WTC11 (cell line): Measurements from ENCODE around the gene GPR162. TPM values are rescaled to one million over a fixed set of nuclear protein-coding genes. Genes with fewer than 3 reads are reported as not detected.

Experiments used
- ATAC-seq: fragments of 200-7000 bp; cut with Tn5 transposase; 2 replicates; pipeline ENCODE4 v1.10.0; 2021; ENCODE audit warnings: mild to moderate bottlenecking, moderate library complexity
- CTCF ChIA-PET: fragments of 300-600 bp; sonication (Branson Sonifier 250); formaldehyde crosslinking; loops from one replicate; lab custom pipeline; 2021; ENCODE audit warnings: antibody characterized with exemption; lab: Charles Lee
- POLR2A ChIA-PET: fragments of 350-600 bp; sonication (Branson Sonifier 250); formaldehyde crosslinking; loops from one replicate; lab custom pipeline; 2021; ENCODE audit warnings: antibody characterized with exemption; lab: Charles Lee
- DNase-seq: peaks from one replicate; pipeline ENCODE4 v3.0.0; 2021; ENCODE audit warnings: low spot score
- H3K27ac Mint-ChIP-seq: 2 replicates; pipeline ENCODE4 v1.8.0; 2021; ENCODE audit warnings: mixed read lengths
- H3K27me3 Mint-ChIP-seq: 2 replicates; pipeline ENCODE4 v1.8.0; 2021; ENCODE audit warnings: low read depth, mild to moderate bottlenecking, moderate library complexity, mixed read lengths
- H3K36me3 Mint-ChIP-seq: 2 replicates; pipeline ENCODE4 v1.8.0; 2021; ENCODE audit warnings: mixed read lengths
- H3K4me1 Mint-ChIP-seq: 2 replicates; pipeline ENCODE4 v1.8.0; 2022; ENCODE audit warnings: mixed read lengths
- H3K4me3 Mint-ChIP-seq: 2 replicates; pipeline ENCODE4 v1.8.0; 2021; ENCODE audit warnings: mild to moderate bottlenecking, moderate library complexity, mixed read lengths
- H3K9me3 Mint-ChIP-seq: 2 replicates; pipeline ENCODE4 v1.8.0; 2021; ENCODE audit warnings: mixed read lengths
- ARID4B ChIP-seq: sonication (generic); formaldehyde crosslinking; IDR thresholded peaks from 2 replicates; pipeline ENCODE4 v1.8.0; 2023; ENCODE audit warnings: missing genetic modification reagents, mild to moderate bottlenecking, borderline replicate concordance
- ATF1 ChIP-seq: sonication (generic); formaldehyde crosslinking; IDR thresholded peaks from 2 replicates; pipeline ENCODE4 v1.8.1; 2023; ENCODE audit warnings: mild to moderate bottlenecking, moderate library complexity, missing genetic modification reagents
- ESRRA ChIP-seq: sonication (generic); formaldehyde crosslinking; IDR thresholded peaks from 2 replicates; pipeline ENCODE4 v1.8.1; 2022; ENCODE audit warnings: mild to moderate bottlenecking, missing genetic modification reagents, borderline replicate concordance
- FOXJ3 ChIP-seq: sonication (generic); formaldehyde crosslinking; IDR thresholded peaks from 2 replicates; pipeline ENCODE4 v1.9.0; 2021; ENCODE audit warnings: missing genetic modification reagents, mild to moderate bottlenecking, borderline replicate concordance
- HMGA2 ChIP-seq: fragments of 250-450 bp; sonication (Bioruptor Pico); IDR thresholded peaks from 2 replicates; pipeline ENCODE4 v1.4.0; 2021; ENCODE audit warnings: mild to moderate bottlenecking, moderate library complexity
- HMGXB4 ChIP-seq: sonication (generic); formaldehyde crosslinking; IDR thresholded peaks from 2 replicates; pipeline ENCODE4 v1.8.1; 2023; ENCODE audit warnings: mild to moderate bottlenecking, moderate library complexity, missing genetic modification reagents
- KAT7 ChIP-seq: sonication (generic); formaldehyde crosslinking; IDR thresholded peaks from 2 replicates; pipeline ENCODE4 v1.8.1; 2023; ENCODE audit warnings: missing genetic modification reagents, mild to moderate bottlenecking, borderline replicate concordance
- NFE2L1 ChIP-seq: sonication (generic); formaldehyde crosslinking; IDR thresholded peaks from 2 replicates; pipeline ENCODE4 v1.8.1; 2023; ENCODE audit warnings: missing genetic modification reagents
- NR2C2 ChIP-seq: sonication (generic); formaldehyde crosslinking; IDR thresholded peaks from 2 replicates; pipeline ENCODE4 v1.8.0; 2022; ENCODE audit warnings: mild to moderate bottlenecking, missing genetic modification reagents
- RORB ChIP-seq: fragments of 250-450 bp; sonication (Bioruptor Pico); IDR thresholded peaks from 2 replicates; pipeline ENCODE4 v1.9.0; 2021; ENCODE audit warnings: mild to moderate bottlenecking
- SP1 ChIP-seq: sonication (generic); formaldehyde crosslinking; conservative IDR thresholded peaks from 2 replicates; pipeline ENCODE4 v1.8.1; 2022; ENCODE audit warnings: missing genetic modification reagents
- TEAD1 ChIP-seq: sonication (generic); formaldehyde crosslinking; IDR thresholded peaks from 2 replicates; pipeline ENCODE4 v1.8.0; 2022; ENCODE audit warnings: mild to moderate bottlenecking, missing genetic modification reagents
- TP53 ChIP-seq: sonication (generic); formaldehyde crosslinking; IDR thresholded peaks from 2 replicates; pipeline ENCODE4 v1.8.1; 2023; ENCODE audit warnings: mild to moderate bottlenecking, missing genetic modification reagents
- ZNF532 ChIP-seq: fragments of 250-450 bp; sonication (Bioruptor Pico); IDR thresholded peaks from 2 replicates; pipeline ENCODE4 v1.9.0; 2021; ENCODE audit warnings: mild to moderate bottlenecking, borderline replicate concordance
- total RNA-seq: library from RNA; stranded (reverse); gene quantifications from 3 replicates; pipeline ENCODE4 v1.2.3, GENCODE V29; 2021
- TF ChIP-seq, protein P1 (sequence below): sonication (generic); formaldehyde crosslinking; IDR thresholded peaks from 2 replicates; pipeline ENCODE4 v1.8.0; 2022; ENCODE audit warnings: mild to moderate bottlenecking, missing genetic modification reagents
- TF ChIP-seq, protein P2 (sequence below): sonication (generic); formaldehyde crosslinking; conservative IDR thresholded peaks from 2 replicates; pipeline ENCODE4 v1.8.1; 2023; ENCODE audit warnings: mild to moderate bottlenecking, low read depth, missing genetic modification reagents, moderate library complexity
- TF ChIP-seq, protein P3 (sequence below): sonication (generic); formaldehyde crosslinking; IDR thresholded peaks from 2 replicates; pipeline ENCODE4 v1.8.0; 2022; ENCODE audit warnings: missing genetic modification reagents
- TF ChIP-seq, protein P4 (sequence below): fragments of 250-450 bp; sonication (Bioruptor Pico); conservative IDR thresholded peaks from 2 replicates; pipeline ENCODE4 v1.9.0; 2021; ENCODE audit warnings: mild to moderate bottlenecking

The GPR162 gene
- total RNA-seq, 1 experiment from 2014 or later, result 7.3 TPM

DNA sequence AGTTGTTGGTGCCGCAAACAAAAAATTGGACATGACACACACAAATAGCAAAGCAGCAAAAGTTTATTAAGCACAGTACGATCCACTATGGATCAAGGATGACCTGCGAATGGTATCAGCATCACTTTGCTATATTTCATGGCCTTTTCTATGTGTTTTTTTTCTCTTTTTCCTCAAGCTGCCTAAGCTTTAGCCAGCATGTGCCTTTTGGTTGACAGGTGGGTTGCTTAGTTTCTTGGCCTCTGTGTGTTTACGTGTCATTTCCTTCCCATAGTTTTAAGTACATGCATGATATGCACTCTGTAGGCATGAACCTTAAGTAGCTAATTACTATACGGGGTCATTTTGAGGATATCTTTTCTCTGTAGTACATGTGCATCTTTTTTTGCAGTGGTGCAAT lies 22.5 kb upstream of the GPR162 start (continued):
- TF ChIP-seq ARID4B (CRISPR knock-in tag) (no peak), HMGXB4 (no peak), FOXJ3 (CRISPR knock-in tag) (no peak), NFE2L1 (CRISPR knock-in tag) (no peak), TEAD1 (CRISPR knock-in tag) (no peak), ZNF532 (CRISPR knock-in tag) (no peak), TP53 (CRISPR knock-in tag) (no peak), ESRRA (CRISPR knock-in tag) (no peak), KAT7 (CRISPR knock-in tag) (no peak), HMGA2 (no peak)
- TF ChIP-seq, protein P1, sequence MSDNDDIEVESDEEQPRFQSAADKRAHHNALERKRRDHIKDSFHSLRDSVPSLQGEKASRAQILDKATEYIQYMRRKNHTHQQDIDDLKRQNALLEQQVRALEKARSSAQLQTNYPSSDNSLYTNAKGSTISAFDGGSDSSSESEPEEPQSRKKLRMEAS (CRISPR knock-in tag), result no peak
- TF ChIP-seq, all 79 proteins: peak for 0

DNA sequence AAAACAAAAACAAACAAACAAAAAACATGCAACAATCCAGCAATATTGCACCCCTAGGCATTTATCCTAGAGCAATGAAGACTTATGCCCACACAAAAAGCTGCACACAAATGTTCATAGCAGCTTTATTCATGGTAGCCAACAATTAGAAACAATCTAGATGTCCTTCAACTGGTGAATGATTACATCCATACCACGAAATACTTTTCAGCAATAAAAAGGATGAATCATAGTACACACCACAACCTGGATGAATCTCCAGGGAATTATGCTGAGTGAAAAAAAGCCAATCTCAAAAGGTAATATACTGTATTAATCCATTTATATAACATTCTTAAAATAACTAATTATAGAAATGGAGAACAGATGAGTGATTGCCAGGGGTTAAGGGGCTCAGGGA lies 14.5 kb upstream of the GPR162 start:
- Mint-ChIP-seq H3K4me1 (peaks cover 18% of the 10 kb centered on the region), H3K27ac (no peak overlapping the region), H3K4me3 (no peak overlapping the region), H3K27me3 (peaks cover 32% of the 10 kb centered on the region), H3K9me3 (peaks cover 4% of the 10 kb centered on the region), H3K36me3 (peaks cover 3% of the 10 kb centered on the region)
- ATAC-seq, result no peak
- ChIA-PET POLR2A (no interaction called here), CTCF (interaction anchor here (0.6 kb wide), 2 partner anchors 14 to 19 kb away, joined by 3 to 4 read pairs; no protein-coding TSS in a partner anchor)
- DNase-seq, result no peak
- TF ChIP-seq, protein P2, sequence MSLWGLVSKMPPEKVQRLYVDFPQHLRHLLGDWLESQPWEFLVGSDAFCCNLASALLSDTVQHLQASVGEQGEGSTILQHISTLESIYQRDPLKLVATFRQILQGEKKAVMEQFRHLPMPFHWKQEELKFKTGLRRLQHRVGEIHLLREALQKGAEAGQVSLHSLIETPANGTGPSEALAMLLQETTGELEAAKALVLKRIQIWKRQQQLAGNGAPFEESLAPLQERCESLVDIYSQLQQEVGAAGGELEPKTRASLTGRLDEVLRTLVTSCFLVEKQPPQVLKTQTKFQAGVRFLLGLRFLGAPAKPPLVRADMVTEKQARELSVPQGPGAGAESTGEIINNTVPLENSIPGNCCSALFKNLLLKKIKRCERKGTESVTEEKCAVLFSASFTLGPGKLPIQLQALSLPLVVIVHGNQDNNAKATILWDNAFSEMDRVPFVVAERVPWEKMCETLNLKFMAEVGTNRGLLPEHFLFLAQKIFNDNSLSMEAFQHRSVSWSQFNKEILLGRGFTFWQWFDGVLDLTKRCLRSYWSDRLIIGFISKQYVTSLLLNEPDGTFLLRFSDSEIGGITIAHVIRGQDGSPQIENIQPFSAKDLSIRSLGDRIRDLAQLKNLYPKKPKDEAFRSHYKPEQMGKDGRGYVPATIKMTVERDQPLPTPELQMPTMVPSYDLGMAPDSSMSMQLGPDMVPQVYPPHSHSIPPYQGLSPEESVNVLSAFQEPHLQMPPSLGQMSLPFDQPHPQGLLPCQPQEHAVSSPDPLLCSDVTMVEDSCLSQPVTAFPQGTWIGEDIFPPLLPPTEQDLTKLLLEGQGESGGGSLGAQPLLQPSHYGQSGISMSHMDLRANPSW (CRISPR knock-in tag), result no peak
- no peak for TF ChIP-seq ATF1 (CRISPR knock-in tag)
- no peak for TF ChIP-seq RORB
- TF ChIP-seq, protein P3, sequence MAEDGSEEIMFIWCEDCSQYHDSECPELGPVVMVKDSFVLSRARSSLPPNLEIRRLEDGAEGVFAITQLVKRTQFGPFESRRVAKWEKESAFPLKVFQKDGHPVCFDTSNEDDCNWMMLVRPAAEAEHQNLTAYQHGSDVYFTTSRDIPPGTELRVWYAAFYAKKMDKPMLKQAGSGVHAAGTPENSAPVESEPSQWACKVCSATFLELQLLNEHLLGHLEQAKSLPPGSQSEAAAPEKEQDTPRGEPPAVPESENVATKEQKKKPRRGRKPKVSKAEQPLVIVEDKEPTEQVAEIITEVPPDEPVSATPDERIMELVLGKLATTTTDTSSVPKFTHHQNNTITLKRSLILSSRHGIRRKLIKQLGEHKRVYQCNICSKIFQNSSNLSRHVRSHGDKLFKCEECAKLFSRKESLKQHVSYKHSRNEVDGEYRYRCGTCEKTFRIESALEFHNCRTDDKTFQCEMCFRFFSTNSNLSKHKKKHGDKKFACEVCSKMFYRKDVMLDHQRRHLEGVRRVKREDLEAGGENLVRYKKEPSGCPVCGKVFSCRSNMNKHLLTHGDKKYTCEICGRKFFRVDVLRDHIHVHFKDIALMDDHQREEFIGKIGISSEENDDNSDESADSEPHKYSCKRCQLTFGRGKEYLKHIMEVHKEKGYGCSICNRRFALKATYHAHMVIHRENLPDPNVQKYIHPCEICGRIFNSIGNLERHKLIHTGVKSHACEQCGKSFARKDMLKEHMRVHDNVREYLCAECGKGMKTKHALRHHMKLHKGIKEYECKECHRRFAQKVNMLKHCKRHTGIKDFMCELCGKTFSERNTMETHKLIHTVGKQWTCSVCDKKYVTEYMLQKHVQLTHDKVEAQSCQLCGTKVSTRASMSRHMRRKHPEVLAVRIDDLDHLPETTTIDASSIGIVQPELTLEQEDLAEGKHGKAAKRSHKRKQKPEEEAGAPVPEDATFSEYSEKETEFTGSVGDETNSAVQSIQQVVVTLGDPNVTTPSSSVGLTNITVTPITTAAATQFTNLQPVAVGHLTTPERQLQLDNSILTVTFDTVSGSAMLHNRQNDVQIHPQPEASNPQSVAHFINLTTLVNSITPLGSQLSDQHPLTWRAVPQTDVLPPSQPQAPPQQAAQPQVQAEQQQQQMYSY, result no peak
- no peak for TF ChIP-seq NR2C2 (CRISPR knock-in tag)
- TF ChIP-seq SP1, result no peak
- TF ChIP-seq, protein P4, sequence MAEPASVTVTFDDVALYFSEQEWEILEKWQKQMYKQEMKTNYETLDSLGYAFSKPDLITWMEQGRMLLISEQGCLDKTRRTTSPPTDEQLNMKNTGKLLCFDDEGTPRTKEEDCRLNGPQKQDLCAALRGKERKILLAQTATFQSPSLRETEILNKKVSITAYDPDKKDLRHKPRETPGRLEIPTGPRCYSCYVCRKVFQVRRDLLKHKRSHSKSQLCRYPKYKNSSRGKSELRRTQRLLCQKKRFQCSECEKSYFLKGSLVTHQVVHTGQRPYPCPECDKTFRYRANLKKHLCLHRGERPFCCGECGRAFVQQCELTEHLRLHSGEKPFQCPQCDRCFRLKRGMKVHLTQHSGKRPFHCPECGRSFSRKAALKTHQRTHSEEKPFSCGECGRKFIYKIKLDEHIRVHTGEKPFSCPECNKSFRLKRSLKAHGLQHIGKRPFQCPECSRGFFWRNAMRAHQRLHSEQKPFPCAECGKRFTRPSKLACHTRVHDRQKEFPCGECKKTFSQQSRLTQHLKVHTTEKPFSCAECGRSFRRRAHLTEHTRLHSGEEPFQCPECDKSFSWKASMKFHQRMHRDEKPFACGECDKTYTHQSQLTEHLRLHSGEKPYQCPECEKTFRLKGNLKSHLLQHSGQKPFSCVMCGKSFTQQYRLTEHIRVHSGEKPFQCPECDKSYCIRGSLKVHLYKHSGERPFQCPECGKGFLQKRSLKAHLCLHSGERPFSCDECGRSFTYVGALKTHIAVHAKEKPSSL (CRISPR knock-in tag), result no peak
